HG02642 (cell line): ENCODE measurements around the gene PC.

Experiments used
- ATAC-seq: cut with Tn5 transposase; IDR thresholded peaks from one replicate; pipeline ENCODE4 v1.9.1; 2021; ENCODE audit warnings: mild to moderate bottlenecking; ENCODE audit not compliant: unreplicated experiment, poor library complexity

PC gene

GRCh38 chr11:66914505-66914904 lies 43.7 kb downstream of the PC start:
- ATAC-seq, result no peak

- ATAC-seq, result no peak
Measured at GRCh38 chr11:66912911-66913310, 45.3 kb downstream of the PC start.

GRCh38 chr11:66912361-66912760 lies 45.8 kb downstream of the PC start:
- ATAC-seq, result no peak

- no peak for ATAC-seq
Measured at GRCh38 chr11:66910669-66911068, 47.5 kb downstream of the PC start.

GRCh38 chr11:66910016-66910415 lies 48.2 kb downstream of the PC start:
- no peak for ATAC-seq

- ATAC-seq, result no peak
Measured at GRCh38 chr11:66909181-66909580, 49.0 kb downstream of the PC start.

GRCh38 chr11:66907751-66908630 lies 50.2 kb downstream of the PC start:
- ATAC-seq, result no peak

GRCh38 chr11:66906061-66906733 lies 52.0 kb downstream of the PC start:
- ATAC-seq, result no peak

- no peak for ATAC-seq
Measured at GRCh38 chr11:66905631-66906030, 52.6 kb downstream of the PC start.

- no peak for ATAC-seq
Measured at GRCh38 chr11:66904981-66905521, 53.1 kb downstream of the PC start.

GRCh38 chr11:66904561-66904960 lies 53.6 kb downstream of the PC start:
- ATAC-seq, result no peak

- ATAC-seq, result no peak
Measured at GRCh38 chr11:66904055-66904454, 54.1 kb downstream of the PC start.

- ATAC-seq, result no peak
Measured at GRCh38 chr11:66902486-66903177, 55.6 kb downstream of the PC start.

- ATAC-seq, result no peak
Measured at GRCh38 chr11:66901964-66902390, 56.2 kb downstream of the PC start.

- ATAC-seq, result no peak
Measured at GRCh38 chr11:66894141-66894540, 64.0 kb downstream of the PC start.

- no peak for ATAC-seq
Measured at GRCh38 chr11:66892911-66893310, 65.3 kb downstream of the PC start.

- peak; percentile 87 for ATAC-seq
Measured at GRCh38 chr11:66891851-66892660, 66.1 kb downstream of the PC start.

GRCh38 chr11:66889960-66890359 lies 68.2 kb downstream of the PC start:
- no peak for ATAC-seq

- no peak for ATAC-seq
Measured at GRCh38 chr11:66888282-66888681, 69.9 kb downstream of the PC start.

- no peak for ATAC-seq
Measured at GRCh38 chr11:66887526-66887925, 70.7 kb downstream of the PC start.
